ENCODE measurements around the gene NTM. TPM values are rescaled to one million over a fixed set of nuclear protein-coding genes. Genes with fewer than 3 reads are reported as not detected.

NTM gene
- total RNA-seq, 3 donors from 2014 or later = 0.66 to 9.0 (median 1.0) TPM

GRCh38 chr11:132037467-132037862, 667.0 kb downstream of the NTM start:
- Histone ChIP-seq H3K27me3 (no peaks in the 10 kb centered on the region), H3K4me1 (no peaks in the 10 kb centered on the region), H3K4me3 (no peak overlapping the region), H3K27ac (no peak overlapping the region), H3K36me3 (no peaks in the 10 kb centered on the region), H3K9me3 (no peaks in the 10 kb centered on the region)
- DNase-seq (ENCODE audit: low spot score in 2 of 2) = no peak
- intact Hi-C loops (cut with DNase I; ENCODE audit: low total_unique reads) = no loop called here
- TF ChIP-seq, protein P1, sequence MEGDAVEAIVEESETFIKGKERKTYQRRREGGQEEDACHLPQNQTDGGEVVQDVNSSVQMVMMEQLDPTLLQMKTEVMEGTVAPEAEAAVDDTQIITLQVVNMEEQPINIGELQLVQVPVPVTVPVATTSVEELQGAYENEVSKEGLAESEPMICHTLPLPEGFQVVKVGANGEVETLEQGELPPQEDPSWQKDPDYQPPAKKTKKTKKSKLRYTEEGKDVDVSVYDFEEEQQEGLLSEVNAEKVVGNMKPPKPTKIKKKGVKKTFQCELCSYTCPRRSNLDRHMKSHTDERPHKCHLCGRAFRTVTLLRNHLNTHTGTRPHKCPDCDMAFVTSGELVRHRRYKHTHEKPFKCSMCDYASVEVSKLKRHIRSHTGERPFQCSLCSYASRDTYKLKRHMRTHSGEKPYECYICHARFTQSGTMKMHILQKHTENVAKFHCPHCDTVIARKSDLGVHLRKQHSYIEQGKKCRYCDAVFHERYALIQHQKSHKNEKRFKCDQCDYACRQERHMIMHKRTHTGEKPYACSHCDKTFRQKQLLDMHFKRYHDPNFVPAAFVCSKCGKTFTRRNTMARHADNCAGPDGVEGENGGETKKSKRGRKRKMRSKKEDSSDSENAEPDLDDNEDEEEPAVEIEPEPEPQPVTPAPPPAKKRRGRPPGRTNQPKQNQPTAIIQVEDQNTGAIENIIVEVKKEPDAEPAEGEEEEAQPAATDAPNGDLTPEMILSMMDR (IDR thresholded peaks at IDR 0.05) = no peak
- TF ChIP-seq POLR2AphosphoS5 (IDR thresholded peaks at IDR 0.05) = no peak
- TF ChIP-seq POLR2A (IDR thresholded peaks at IDR 0.05) = no peak

DNA sequence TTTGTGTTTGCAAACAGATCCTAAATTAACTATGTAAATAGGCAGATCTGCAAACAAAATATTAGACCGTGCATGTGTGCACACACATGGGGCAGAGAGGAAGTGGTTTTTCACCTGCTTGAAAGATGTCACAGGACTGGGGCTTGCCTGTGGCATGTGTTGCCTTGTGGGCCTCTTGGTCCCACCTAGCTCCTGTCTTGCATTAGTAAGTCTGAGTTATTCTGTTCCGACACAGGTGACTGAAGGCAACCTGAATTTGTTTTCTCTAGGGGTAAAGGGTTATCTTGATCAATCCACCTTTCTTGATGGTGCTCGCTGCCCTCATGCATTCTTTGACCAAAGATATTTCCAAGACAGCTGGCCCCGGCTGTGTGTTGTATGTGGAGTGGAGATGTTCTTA, 667.5 kb downstream of the NTM start:
- DNase-seq (ENCODE audit: low spot score in 2 of 2) = no peak
- Histone ChIP-seq H3K27me3 (no peaks in the 10 kb centered on the region), H3K27ac (no peak overlapping the region), H3K4me1 (no peaks in the 10 kb centered on the region), H3K9me3 (no peaks in the 10 kb centered on the region), H3K36me3 (no peaks in the 10 kb centered on the region), H3K4me3 (no peak overlapping the region)
- no peak for TF ChIP-seq POLR2AphosphoS5 (IDR thresholded peaks at IDR 0.05)
- no peak for TF ChIP-seq POLR2A (IDR thresholded peaks at IDR 0.05)
- TF ChIP-seq, protein P1 (IDR thresholded peaks at IDR 0.05) = no peak
- intact Hi-C loops (cut with DNase I; ENCODE audit: low total_unique reads) = no loop called here

DNA sequence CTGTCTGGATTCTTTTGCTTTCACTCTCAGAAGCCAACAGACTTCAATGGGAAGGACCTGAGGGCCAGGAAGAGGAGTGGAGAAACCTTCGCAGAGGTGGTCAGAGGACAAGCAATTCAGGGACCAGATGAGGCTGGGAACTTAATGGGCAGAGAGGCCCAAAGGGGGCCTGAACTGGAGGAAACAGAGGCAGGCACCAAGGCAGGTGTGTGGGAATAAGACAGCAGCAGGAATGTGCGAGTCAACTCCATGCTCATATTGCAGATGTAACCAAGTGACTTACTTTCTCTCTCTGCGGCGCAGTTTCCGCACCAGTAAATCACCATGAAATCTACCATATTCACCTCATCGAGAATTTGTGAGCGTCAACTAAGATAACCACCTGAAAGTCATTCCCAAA, 669.1 kb downstream of the NTM start:
- Histone ChIP-seq H3K4me1 (no peaks in the 10 kb centered on the region), H3K4me3 (no peak overlapping the region), H3K27me3 (no peaks in the 10 kb centered on the region), H3K9me3 (no peaks in the 10 kb centered on the region), H3K27ac (no peak overlapping the region), H3K36me3 (no peaks in the 10 kb centered on the region)
- TF ChIP-seq, protein P1 (IDR thresholded peaks at IDR 0.05) = no peak
- TF ChIP-seq POLR2AphosphoS5 (IDR thresholded peaks at IDR 0.05) = no peak
- no peak for DNase-seq (ENCODE audit: low spot score in 2 of 2)
- intact Hi-C loops (cut with DNase I; ENCODE audit: low total_unique reads) = no loop called here

- Histone ChIP-seq H3K27me3 (no peaks in the 10 kb centered on the region), H3K36me3 (no peaks in the 10 kb centered on the region), H3K4me3 (no peak overlapping the region), H3K27ac (no peak overlapping the region), H3K9me3 (no peaks in the 10 kb centered on the region), H3K4me1 (no peaks in the 10 kb centered on the region)
- intact Hi-C loops (cut with DNase I; ENCODE audit: low total_unique reads) = no loop called here
- no peak for DNase-seq (ENCODE audit: low spot score in 2 of 2)
- TF ChIP-seq, protein P1 (IDR thresholded peaks at IDR 0.05) = no peak
- no peak for TF ChIP-seq POLR2A (IDR thresholded peaks at IDR 0.05)
- no peak for TF ChIP-seq POLR2AphosphoS5 (IDR thresholded peaks at IDR 0.05)
These were observed 671.9 kb downstream of the NTM start for GRCh38 chr11:132042296-132042695.

DNA sequence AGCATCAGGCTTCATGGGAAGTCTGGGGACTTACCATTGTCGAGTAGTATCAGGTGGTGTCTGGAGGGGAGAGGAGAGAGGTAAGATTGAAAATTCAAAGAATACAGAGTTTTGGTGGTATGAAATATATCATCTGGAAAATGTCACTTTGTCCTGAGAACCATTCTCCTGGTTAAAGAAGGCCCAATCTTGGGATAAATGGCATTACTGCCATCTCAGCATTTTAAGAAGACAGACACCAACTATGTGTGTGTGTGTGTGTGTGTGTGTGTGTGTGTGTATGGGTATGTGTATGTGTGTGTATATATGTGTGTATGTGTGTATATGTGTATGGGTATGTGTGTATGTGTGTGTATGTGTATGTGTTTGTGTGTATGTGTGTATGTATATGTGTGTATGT, 673.3 kb downstream of the NTM start:
- TF ChIP-seq, protein P1 (IDR thresholded peaks at IDR 0.05) = no peak
- TF ChIP-seq POLR2AphosphoS5 (IDR thresholded peaks at IDR 0.05) = no peak
- no peak for TF ChIP-seq POLR2A (IDR thresholded peaks at IDR 0.05)
- Histone ChIP-seq H3K9me3 (no peaks in the 10 kb centered on the region), H3K4me3 (no peak overlapping the region), H3K27ac (no peak overlapping the region), H3K27me3 (no peaks in the 10 kb centered on the region), H3K36me3 (no peaks in the 10 kb centered on the region), H3K4me1 (no peaks in the 10 kb centered on the region)
- intact Hi-C loops (cut with DNase I; ENCODE audit: low total_unique reads) = no loop called here
- no peak for DNase-seq (ENCODE audit: low spot score in 2 of 2)

Measured in breast epithelium (tissue), 4 donors.